Stimulated activated naive CD8-positive, alpha-beta T cell treated with anti-CD3 and anti-CD28 coated beads, Interleukin-15, Interleukin-2, amounts not matched to agents 100 ng/mL and 50 ng/mL, for 24 hours (primary cell): ENCODE results near the gene LRRC2.
"Not testable (repeated sequence)": the region's sequence is repeated elsewhere in the genome, so short reads cannot be mapped to it uniquely, and the experiment has no call there.

ENCODE experiments used
- H3K27ac Mint-ChIP-seq: one replicate; pipeline ENCODE4 v1.8.0; 2021; ENCODE audit warnings: mild to moderate bottlenecking, mixed read lengths
- H3K27me3 Mint-ChIP-seq: one replicate; pipeline ENCODE4 v1.8.0; 2021; ENCODE audit warnings: mixed read lengths
- H3K36me3 Mint-ChIP-seq: one replicate; pipeline ENCODE4 v1.8.0; 2021; ENCODE audit warnings: low read depth, mixed read lengths
- H3K4me1 Mint-ChIP-seq: one replicate; pipeline ENCODE4 v1.8.0; 2021; ENCODE audit warnings: low read depth, mixed read lengths
- H3K4me3 Mint-ChIP-seq: one replicate; pipeline ENCODE4 v1.8.0; 2021; ENCODE audit warnings: mild to moderate bottlenecking, mixed read lengths
- H3K9me3 Mint-ChIP-seq: one replicate; pipeline ENCODE4 v1.8.0; 2021; ENCODE audit warnings: mixed read lengths

Gene LRRC2

DNA sequence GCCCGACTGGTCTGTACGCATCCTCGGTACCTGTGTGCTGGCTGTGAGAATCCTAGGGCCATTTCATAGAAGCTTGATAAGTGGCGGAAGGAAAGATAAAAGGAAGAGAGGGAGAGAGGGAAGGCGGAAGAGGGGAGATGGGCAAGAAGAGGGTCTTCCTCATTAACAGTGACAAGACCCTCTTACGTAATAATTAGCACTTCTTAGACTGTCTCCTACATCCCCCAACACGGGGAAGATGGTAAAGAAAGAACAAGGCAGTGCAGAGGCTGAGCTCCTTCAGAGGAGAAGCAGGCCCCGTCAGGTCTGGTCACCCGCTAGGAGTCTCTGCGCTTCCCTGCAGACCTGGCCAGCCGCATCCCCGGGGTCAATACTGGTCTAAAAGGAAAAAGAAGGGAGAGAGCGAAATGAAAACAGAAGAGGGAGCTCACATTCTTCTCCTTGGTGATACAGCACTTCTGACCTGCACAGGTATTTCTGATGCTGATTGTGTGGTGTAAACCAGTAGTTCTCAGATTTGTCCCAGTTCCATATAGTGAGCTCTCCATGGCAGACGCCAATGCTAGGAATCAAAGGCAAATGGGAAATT, 27.3 kb upstream of the LRRC2 start:
- H3K9me3 Mint-ChIP-seq: no peaks in the 10 kb centered on the region
- no peaks in the 10 kb centered on the region for H3K36me3 Mint-ChIP-seq
- no peak overlapping the region for H3K4me3 Mint-ChIP-seq
- peaks cover 5% of the 10 kb centered on the region for H3K27me3 Mint-ChIP-seq
- no peak overlapping the region for H3K27ac Mint-ChIP-seq
- H3K4me1 Mint-ChIP-seq: no peaks in the 10 kb centered on the region

DNA sequence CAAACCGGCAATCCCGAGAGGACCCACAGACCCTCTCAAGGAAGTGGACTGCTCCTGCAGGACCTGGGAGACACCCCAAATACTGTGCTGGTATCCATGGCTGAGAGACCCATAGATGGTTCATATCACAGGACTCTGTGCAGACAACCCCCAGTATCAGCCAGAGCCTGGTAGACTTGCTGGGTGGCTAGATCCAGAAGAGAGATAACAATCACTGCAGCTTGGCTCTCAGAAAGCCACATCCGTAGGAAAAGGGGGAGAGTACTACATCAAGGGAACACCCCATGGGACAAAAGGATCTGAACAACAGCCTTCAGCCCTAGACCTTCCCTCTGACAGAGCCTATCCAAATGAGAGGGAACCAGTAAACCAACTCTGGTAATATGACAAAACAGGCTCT, 21.2 kb upstream of the LRRC2 start:
- H3K36me3 Mint-ChIP-seq, H3K27ac Mint-ChIP-seq, H3K9me3 Mint-ChIP-seq, H3K4me1 Mint-ChIP-seq, H3K4me3 Mint-ChIP-seq, H3K27me3 Mint-ChIP-seq: not testable (repeated sequence)

- Mint-ChIP-seq H3K27ac (no peak overlapping the region), H3K4me3 (no peak overlapping the region), H3K4me1 (no peaks in the 10 kb centered on the region), H3K9me3 (no peaks in the 10 kb centered on the region), H3K27me3 (peaks cover 4% of the 10 kb centered on the region), H3K36me3 (no peaks in the 10 kb centered on the region)
Observed at GRCh38 chr3:46586738-46587246, 20.7 kb upstream of the LRRC2 start.

DNA sequence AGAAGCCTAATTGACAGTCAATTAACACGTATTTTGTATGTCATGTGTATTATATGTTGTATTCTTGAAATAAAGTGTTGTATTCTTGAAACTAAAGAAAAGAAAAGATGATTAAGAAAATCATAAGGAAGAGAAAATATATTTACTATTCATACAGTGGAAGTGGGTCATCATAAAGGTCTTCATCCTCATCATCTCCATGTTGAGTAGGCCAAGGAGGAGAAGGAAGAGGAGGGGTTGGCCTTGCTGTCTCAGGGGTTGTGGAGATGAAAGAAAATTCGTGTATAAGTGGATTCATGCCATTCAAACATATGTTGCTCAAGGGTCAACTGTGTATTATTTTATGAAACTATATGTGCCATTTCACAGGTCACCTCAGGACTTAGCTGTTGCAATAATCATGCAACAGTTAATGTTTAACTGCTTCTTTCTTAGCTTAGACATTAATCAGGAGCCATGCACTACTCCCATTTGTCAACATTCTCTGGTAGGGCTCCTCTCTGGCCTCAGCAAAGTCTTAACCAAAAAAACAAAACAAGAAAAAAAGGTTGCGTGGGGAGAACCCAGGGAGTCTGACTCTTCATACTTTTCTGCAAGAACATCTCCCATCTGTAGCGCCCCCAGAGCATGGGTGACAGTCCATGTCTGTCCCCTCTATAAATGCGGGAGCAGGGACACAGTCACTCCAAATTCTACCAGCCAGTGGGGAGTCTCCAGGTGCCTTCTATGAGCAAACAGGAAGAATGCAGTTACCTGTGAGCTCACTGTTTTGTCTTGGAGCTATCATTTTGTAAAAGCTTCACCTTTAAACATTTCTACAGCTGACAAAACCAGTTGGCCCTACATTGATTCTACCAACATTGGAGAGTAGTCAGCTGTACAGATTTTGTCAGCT, 19.9 kb upstream of the LRRC2 start:
- no peak overlapping the region for H3K4me3 Mint-ChIP-seq
- H3K27ac Mint-ChIP-seq: no peak overlapping the region
- no peaks in the 10 kb centered on the region for H3K27me3 Mint-ChIP-seq
- H3K9me3 Mint-ChIP-seq: no peaks in the 10 kb centered on the region
- H3K4me1 Mint-ChIP-seq: no peaks in the 10 kb centered on the region
- no peaks in the 10 kb centered on the region for H3K36me3 Mint-ChIP-seq

GRCh38 chr3:46584598-46585467, 18.7 kb upstream of the LRRC2 start:
- Mint-ChIP-seq H3K27me3 (no peaks in the 10 kb centered on the region), H3K9me3 (no peaks in the 10 kb centered on the region), H3K36me3 (no peaks in the 10 kb centered on the region), H3K4me3 (no peak overlapping the region), H3K4me1 (no peaks in the 10 kb centered on the region), H3K27ac (no peak overlapping the region)

DNA sequence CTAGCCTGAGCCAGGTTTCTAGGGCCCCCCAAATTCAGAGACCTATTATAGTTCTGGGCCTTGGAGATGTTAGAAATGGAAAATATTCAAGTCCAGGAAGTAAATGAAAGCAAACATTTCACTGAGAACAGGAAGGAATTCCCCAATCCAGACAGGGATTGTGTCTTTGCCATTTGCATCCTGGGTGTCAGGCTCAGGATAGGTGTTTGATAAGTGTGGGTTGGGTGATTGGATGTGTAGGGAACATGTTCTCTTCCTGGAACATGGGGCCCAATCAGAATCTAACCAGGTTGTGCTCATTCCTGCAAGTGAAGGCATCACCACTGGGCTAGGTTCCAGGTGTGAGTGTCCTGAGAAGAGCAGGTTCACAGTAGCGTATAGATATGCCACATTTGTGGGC, 14.6 kb upstream of the LRRC2 start:
- no peak overlapping the region for H3K27ac Mint-ChIP-seq
- H3K4me1 Mint-ChIP-seq: peaks cover 6% of the 10 kb centered on the region
- H3K27me3 Mint-ChIP-seq: peaks cover 3% of the 10 kb centered on the region
- no peaks in the 10 kb centered on the region for H3K9me3 Mint-ChIP-seq
- no peak overlapping the region for H3K4me3 Mint-ChIP-seq
- H3K36me3 Mint-ChIP-seq: no peaks in the 10 kb centered on the region

DNA sequence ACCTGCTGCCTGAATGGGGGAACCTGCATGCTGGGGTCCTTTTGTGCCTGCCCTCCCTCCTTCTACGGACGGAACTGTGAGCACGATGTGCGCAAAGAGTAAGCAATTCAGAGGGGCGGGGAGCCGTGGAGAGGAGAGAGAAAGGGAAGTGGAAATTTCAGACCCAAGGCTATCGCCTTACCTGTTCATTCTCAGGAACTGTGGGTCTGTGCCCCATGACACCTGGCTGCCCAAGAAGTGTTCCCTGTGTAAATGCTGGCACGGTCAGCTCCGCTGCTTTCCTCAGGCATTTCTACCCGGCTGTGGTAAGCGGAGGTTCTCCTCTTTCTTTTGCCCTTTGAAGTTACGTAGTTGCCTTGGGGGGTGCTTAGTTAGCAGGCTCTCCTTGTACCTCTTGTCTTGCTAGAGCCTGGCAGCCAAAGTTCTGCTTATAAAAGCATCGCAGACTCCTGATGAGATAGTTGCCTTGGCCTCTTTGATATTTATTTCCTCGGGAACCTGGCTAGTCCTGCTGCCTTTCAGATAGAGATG, 13.7 kb upstream of the LRRC2 start:
- no peak overlapping the region for H3K4me3 Mint-ChIP-seq
- peaks cover 6% of the 10 kb centered on the region for H3K4me1 Mint-ChIP-seq
- H3K9me3 Mint-ChIP-seq: no peaks in the 10 kb centered on the region
- H3K27ac Mint-ChIP-seq: no peak overlapping the region
- no peaks in the 10 kb centered on the region for H3K36me3 Mint-ChIP-seq
- H3K27me3 Mint-ChIP-seq: peaks cover 3% of the 10 kb centered on the region

GRCh38 chr3:46578973-46579755, 13.1 kb upstream of the LRRC2 start:
- peaks cover 3% of the 10 kb centered on the region for H3K27me3 Mint-ChIP-seq
- H3K36me3 Mint-ChIP-seq: no peaks in the 10 kb centered on the region
- peaks cover 6% of the 10 kb centered on the region for H3K4me1 Mint-ChIP-seq
- H3K27ac Mint-ChIP-seq: no peak overlapping the region
- H3K4me3 Mint-ChIP-seq: no peak overlapping the region
- H3K9me3 Mint-ChIP-seq: no peaks in the 10 kb centered on the region

GRCh38 chr3:46577580-46578249, 11.6 kb upstream of the LRRC2 start:
- not testable (repeated sequence) for H3K4me3 Mint-ChIP-seq, H3K27me3 Mint-ChIP-seq, H3K36me3 Mint-ChIP-seq, H3K4me1 Mint-ChIP-seq, H3K27ac Mint-ChIP-seq, H3K9me3 Mint-ChIP-seq

DNA sequence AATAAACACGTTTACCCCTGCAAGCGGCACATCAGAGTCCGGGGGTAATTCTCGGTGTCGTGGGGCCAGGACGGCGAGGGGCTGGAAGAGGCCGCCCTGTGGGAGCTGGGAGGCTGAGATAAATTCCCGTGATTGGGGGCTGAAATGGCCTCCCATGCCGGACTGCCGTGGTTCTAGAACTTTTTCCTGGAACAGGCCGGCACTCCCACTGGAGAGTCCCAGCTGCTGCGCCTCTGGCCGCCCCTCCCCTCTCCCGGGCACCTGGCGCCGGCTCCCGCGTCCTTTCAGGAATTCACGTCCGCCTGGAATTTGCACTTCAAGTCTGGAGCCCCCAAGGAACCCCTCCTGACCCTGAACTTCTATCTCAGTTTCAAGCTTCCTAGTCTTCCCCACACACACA, 10.8 kb upstream of the LRRC2 start:
- H3K4me1 Mint-ChIP-seq: peaks cover 6% of the 10 kb centered on the region
- no peaks in the 10 kb centered on the region for H3K9me3 Mint-ChIP-seq
- H3K4me3 Mint-ChIP-seq: no peak overlapping the region
- no peaks in the 10 kb centered on the region for H3K36me3 Mint-ChIP-seq
- no peak overlapping the region for H3K27ac Mint-ChIP-seq
- peaks cover 6% of the 10 kb centered on the region for H3K27me3 Mint-ChIP-seq

DNA sequence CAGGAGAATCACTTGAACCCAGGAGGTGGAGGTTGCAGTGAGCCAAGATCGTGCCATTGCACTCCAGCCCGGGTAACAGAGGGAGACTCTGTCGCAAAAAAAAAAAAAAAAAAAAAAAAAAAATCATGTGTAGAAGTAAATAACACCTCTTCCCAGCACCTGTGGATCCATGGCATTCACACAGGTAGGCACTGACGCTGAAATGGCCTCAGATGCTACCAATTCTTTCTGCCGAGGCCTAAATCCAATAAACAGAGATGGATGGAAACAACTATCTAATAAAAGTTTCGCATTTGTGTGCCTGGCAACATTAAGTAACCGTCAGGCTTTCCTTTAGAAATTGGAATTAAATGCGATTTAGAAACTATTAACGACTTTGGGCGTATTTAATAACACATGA, 10.3 kb upstream of the LRRC2 start:
- Mint-ChIP-seq H3K36me3 (no peaks in the 10 kb centered on the region), H3K27me3 (peaks cover 6% of the 10 kb centered on the region)

DNA sequence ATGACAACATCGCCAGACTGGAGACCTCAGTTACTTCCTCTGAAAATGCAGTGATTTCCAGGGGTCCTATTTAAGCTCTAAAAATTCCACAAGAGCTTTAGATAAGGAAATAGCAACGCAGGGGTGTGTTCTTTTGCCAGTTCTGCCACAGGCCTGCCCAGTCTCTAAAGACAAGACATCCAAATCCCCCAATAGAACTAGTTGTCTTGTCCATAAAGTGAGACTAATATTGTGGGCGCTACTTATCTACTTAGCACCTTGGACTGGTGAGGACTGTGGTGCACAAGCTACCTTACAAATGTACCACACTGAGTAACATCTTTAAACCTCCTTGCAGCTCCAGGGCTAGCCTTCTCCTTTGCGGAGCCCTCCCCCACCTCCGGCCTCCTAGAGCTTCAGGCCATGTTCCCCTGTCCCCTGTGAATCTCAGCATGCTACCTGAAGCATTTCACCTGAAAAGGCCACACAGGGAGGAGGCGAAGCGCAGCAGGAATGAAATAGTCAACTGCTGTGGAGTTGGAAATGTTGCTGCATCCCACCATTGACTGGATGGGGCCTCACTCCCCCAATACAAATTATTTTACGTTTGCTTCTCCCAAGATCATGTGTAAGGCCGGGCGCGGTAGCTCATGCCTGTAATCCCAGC, 9.6 kb upstream of the LRRC2 start:
- no peak overlapping the region for H3K4me3 Mint-ChIP-seq
- no peak overlapping the region for H3K27ac Mint-ChIP-seq
- peaks cover 6% of the 10 kb centered on the region for H3K4me1 Mint-ChIP-seq
- no peaks in the 10 kb centered on the region for H3K9me3 Mint-ChIP-seq
- H3K27me3 Mint-ChIP-seq: peaks cover 6% of the 10 kb centered on the region
- H3K36me3 Mint-ChIP-seq: no peaks in the 10 kb centered on the region

More for the DNA sequence above, 10.3 kb upstream of the LRRC2 start:
- H3K4me3 Mint-ChIP-seq: no peak overlapping the region
- H3K4me1 Mint-ChIP-seq: peaks cover 6% of the 10 kb centered on the region
- no peaks in the 10 kb centered on the region for H3K9me3 Mint-ChIP-seq
- H3K27ac Mint-ChIP-seq: no peak overlapping the region

GRCh38 chr3:46574881-46575576, 8.9 kb upstream of the LRRC2 start:
- no peak overlapping the region for H3K27ac Mint-ChIP-seq
- H3K27me3 Mint-ChIP-seq: peaks cover 9% of the 10 kb centered on the region
- no peaks in the 10 kb centered on the region for H3K9me3 Mint-ChIP-seq
- H3K4me3 Mint-ChIP-seq: no peak overlapping the region
- H3K36me3 Mint-ChIP-seq: no peaks in the 10 kb centered on the region
- peaks cover 6% of the 10 kb centered on the region for H3K4me1 Mint-ChIP-seq
